Measurements from ENCODE around the gene EYA2.
"Not testable (repeated sequence)": the region's sequence is repeated elsewhere in the genome, so short reads cannot be mapped to it uniquely, and the experiment has no call there.

Gene EYA2

GRCh38 chr20:47204008-47204849 lies 309.6 kb downstream of the EYA2 start:
- Mint-ChIP-seq H3K4me3 (no peak overlapping the region), H3K27ac (no peak overlapping the region), H3K36me3 (ENCODE audit: low read depth) (peaks cover 15% of the 10 kb centered on the region), H3K4me1 (peaks cover 5% of the 10 kb centered on the region), H3K9me3 (no peaks in the 10 kb centered on the region), H3K27me3 (ENCODE audit: low read depth) (no peaks in the 10 kb centered on the region)
- TF ChIP-seq, protein P1, sequence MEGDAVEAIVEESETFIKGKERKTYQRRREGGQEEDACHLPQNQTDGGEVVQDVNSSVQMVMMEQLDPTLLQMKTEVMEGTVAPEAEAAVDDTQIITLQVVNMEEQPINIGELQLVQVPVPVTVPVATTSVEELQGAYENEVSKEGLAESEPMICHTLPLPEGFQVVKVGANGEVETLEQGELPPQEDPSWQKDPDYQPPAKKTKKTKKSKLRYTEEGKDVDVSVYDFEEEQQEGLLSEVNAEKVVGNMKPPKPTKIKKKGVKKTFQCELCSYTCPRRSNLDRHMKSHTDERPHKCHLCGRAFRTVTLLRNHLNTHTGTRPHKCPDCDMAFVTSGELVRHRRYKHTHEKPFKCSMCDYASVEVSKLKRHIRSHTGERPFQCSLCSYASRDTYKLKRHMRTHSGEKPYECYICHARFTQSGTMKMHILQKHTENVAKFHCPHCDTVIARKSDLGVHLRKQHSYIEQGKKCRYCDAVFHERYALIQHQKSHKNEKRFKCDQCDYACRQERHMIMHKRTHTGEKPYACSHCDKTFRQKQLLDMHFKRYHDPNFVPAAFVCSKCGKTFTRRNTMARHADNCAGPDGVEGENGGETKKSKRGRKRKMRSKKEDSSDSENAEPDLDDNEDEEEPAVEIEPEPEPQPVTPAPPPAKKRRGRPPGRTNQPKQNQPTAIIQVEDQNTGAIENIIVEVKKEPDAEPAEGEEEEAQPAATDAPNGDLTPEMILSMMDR (IDR thresholded peaks at IDR 0.05; ENCODE audit: unreplicated experiment in 3 of 3): no peak

GRCh38 chr20:47204850-47205122 lies 310.1 kb downstream of the EYA2 start:
- H3K4me1 Mint-ChIP-seq; H3K9me3 Mint-ChIP-seq; H3K27me3 Mint-ChIP-seq (ENCODE audit: low read depth); H3K27ac Mint-ChIP-seq; H3K4me3 Mint-ChIP-seq: not testable (repeated sequence)
- peaks cover 21% of the 10 kb centered on the region for H3K36me3 Mint-ChIP-seq (ENCODE audit: low read depth)

GRCh38 chr20:47205577-47206123 lies 311.0 kb downstream of the EYA2 start:
- Mint-ChIP-seq H3K4me3 (no peak overlapping the region), H3K9me3 (no peaks in the 10 kb centered on the region), H3K27ac (no peak overlapping the region), H3K36me3 (ENCODE audit: low read depth) (peaks cover 25% of the 10 kb centered on the region), H3K27me3 (ENCODE audit: low read depth) (no peaks in the 10 kb centered on the region), H3K4me1 (peaks cover 5% of the 10 kb centered on the region)
- TF ChIP-seq, protein P1 (IDR thresholded peaks at IDR 0.05; ENCODE audit: unreplicated experiment in 3 of 3): peak; percentile 33 to 52 (median 33)

DNA sequence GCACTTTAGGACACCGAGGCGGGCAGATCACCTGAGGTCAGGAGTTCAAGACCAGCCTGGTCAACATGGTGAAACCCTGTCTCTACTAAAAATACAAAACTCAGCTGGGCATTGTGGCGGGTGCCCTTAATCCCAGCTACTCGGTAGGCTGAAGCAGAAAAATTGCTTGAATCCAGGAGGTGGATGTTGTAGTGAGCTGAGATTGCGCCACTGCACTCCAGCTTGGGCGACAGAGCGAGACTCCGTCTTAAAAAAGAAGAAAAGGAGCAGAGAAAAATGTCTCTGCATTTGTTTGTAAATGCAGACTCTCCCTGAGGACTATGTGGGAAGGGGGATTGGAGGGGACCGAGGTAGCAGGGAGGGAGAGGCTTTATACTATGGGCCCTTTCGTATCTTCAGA lies 311.9 kb downstream of the EYA2 start:
- H3K36me3 Mint-ChIP-seq (ENCODE audit: low read depth): peaks cover 25% of the 10 kb centered on the region
- H3K9me3 Mint-ChIP-seq; H3K4me3 Mint-ChIP-seq; H3K27me3 Mint-ChIP-seq (ENCODE audit: low read depth); H3K4me1 Mint-ChIP-seq: not testable (repeated sequence)
- H3K27ac Mint-ChIP-seq: peak overlapping the region in 1 of 3 experiments; percentile 34

GRCh38 chr20:47206962-47207641 lies 312.5 kb downstream of the EYA2 start:
- Mint-ChIP-seq H3K27ac (peak overlapping the region in 1 of 3 experiments; percentile 34), H3K4me1 (peaks cover 5% of the 10 kb centered on the region), H3K36me3 (ENCODE audit: low read depth) (peaks cover 25% of the 10 kb centered on the region), H3K27me3 (ENCODE audit: low read depth) (no peaks in the 10 kb centered on the region), H3K4me3 (no peak overlapping the region), H3K9me3 (no peaks in the 10 kb centered on the region)
- TF ChIP-seq, protein P1 (IDR thresholded peaks at IDR 0.05; ENCODE audit: unreplicated experiment in 3 of 3): no peak

DNA sequence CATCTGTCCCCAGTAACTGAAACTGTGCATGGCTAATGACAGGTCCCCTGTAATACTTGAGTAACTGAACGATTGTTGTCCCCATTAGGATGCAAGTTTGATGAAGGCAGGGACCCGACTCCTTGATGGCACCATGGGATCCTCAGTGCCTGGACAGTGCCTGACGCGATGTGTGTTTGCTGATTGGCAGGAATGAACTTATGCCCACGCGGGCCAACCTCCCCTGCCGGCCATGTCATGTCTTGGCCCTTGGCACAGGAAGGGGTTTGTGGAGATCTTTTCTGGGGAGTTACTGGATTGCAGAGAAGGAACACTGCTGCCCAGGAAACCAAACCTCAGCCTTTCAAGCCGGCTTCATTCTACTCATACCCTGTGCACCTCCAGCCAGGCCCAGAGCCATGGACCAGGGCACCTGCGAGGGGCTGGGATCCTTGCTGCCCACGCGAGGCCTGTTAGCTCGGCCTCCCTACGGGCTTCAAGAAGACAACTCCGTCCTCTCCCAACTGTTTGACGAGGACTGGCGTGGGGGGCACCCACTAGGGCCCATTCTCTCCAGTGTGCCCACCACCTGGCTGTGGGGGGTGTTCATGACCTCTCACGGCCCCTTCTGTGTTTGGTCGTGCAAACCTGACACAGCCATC lies 314.0 kb downstream of the EYA2 start:
- H3K27me3 Mint-ChIP-seq (ENCODE audit: low read depth): no peaks in the 10 kb centered on the region
- H3K36me3 Mint-ChIP-seq (ENCODE audit: low read depth): peaks cover 25% of the 10 kb centered on the region

More for the DNA sequence above, 314.0 kb downstream of the EYA2 start:
- TF ChIP-seq, protein P1 (IDR thresholded peaks at IDR 0.05; ENCODE audit: unreplicated experiment in 3 of 3): no peak
- no peak overlapping the region for H3K4me3 Mint-ChIP-seq
- no peak overlapping the region for H3K27ac Mint-ChIP-seq
- H3K9me3 Mint-ChIP-seq: no peaks in the 10 kb centered on the region
- peaks cover 5% of the 10 kb centered on the region for H3K4me1 Mint-ChIP-seq

Data from nephron (organoid).